GM18498 (cell line): Measurements from ENCODE around the gene UPF1.

Experiments used
- ATAC-seq: cut with Tn5 transposase; IDR thresholded peaks from one replicate; pipeline ENCODE4 v1.9.1; 2021; ENCODE audit warnings: mild to moderate bottlenecking, moderate library complexity; ENCODE audit not compliant: unreplicated experiment

UPF1 gene

GRCh38 chr19:18834644-18834984, 2.9 kb downstream of the UPF1 start:
- no peak for ATAC-seq

GRCh38 chr19:18839465-18840287, 7.9 kb downstream of the UPF1 start:
- no peak for ATAC-seq

GRCh38 chr19:18840288-18841267, 8.8 kb downstream of the UPF1 start:
- no peak for ATAC-seq

GRCh38 chr19:18841400-18841799, 9.6 kb downstream of the UPF1 start:
- ATAC-seq, result no peak

GRCh38 chr19:18842166-18842565, 10.4 kb downstream of the UPF1 start:
- ATAC-seq, result no peak

DNA sequence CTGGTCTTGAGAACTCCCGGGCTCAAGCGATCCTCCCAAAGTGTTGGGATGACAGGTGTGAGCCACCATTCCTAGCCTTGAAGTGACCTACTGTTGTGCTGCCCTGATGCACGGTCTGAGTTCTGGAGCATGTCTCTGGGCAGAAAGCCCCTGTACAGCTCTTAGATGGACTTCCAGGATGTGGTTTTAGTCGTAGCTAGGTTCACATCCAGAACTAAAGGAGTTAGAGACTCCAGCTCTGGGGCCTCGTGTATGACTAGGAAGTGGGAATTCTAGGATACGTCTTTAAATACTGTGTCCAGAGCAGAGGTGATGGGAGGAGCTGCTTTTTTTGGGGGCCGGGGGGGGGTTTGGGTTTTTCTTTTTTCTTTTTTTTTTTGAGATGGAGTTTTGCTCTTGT, 12.2 kb downstream of the UPF1 start:
- ATAC-seq, result no peak

DNA sequence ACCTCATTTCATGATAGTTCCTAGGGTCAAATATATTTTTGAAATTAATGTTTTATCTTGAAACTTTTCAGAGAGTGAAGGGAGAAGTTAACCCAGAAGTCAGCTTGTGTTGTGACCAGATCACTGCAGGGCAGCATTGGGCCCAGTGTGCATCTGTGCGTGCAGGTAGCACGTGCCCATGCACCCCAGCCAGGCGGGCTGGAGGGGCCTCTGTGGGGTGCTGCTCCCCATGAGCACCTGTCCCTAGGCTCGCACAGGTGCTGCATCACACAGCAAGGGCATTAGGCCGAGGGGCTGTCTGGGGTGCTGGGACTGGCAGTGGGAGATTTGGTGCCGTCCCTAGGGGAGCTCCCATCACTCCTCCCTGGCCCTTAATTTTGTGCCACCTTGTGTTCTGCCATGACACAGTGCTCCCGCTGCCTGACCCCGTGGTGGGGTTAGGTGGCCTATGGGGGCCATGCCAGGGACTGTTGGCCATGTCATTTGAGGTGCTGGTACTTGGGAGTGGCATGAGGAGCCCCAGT, 13.1 kb downstream of the UPF1 start:
- no peak for ATAC-seq

GRCh38 chr19:18845961-18846360, 14.2 kb downstream of the UPF1 start:
- ATAC-seq, result no peak

GRCh38 chr19:18846862-18847548, 15.2 kb downstream of the UPF1 start:
- ATAC-seq, result no peak

DNA sequence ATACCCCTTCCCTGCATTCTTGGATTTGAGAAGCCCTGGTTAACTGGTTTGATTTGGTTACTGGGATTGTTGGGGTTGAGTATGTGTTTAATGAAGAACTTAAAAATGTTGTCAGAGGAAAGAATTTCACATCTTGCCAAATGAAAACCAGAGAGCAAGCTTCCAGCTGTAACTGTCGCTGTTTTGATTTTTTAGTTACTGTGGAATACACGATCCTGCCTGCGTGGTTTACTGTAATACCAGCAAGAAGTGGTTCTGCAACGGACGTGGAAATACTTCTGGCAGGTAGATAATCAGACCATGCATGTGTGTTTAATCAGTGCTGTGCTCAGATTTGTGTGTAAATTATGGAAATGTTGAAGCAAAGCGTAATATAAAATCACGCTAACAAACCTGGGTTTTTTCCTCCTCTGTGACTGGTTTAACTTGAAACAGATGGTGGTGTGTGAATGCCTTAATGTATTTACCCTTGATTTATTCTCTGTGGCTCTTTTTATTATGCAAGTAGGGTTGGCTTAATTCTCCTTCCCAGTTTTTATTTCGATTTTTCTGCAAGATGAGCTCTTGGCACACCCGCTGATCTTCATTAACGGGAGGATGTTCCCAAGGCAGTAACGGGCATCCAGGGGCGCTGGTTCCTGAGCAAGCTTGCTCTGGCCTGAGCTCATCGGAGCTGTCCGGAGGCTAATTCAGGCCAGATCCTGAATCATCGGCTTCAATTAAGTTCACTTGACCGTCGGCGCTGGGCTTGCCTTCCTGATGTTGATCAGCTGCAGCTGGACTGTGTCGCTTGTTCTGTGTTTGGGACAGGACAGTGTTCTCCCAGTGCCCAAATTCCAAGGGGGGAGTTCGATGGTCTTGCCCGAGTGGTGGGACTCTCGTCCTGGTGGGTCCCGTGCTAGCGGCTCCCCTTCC, 16.0 kb downstream of the UPF1 start:
- no peak for ATAC-seq

DNA sequence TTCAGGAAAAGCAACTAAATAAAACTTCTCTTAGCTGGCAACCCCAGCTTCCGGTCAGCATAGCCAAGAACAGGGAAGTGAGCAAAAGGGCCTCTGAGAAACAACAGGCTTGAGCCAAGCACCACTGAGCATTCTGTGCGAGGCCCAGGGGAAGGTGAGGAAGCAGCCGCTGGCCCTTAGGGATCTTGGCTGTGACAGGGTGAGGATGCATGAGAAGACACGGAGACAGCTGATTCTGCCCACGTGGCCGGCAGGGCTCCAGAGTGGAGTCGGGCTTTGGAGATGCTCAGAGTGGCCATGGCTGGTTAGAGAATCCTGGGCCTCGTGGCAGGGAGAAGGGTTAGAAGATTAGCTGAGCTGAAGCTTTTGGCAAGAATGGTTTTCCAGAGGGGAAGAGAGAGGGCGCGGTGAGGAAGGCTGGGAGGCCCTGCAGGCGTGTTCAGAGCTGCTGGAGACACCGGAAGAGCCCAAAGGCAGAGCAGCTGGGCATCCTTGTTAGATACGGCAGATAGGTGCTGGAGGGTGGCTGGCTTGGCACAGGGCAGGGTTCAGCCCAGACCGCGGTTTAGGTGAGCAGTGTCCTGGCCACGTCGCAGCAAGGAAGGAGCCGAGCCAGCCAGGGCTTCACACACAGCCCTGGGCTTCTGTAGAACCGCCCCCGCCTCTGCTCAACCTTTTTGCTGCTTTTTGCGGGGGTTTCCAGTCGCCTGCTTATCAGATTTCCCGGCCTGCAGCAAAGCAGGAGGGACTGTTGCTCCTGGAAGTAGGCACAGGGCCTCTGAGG, 17.3 kb downstream of the UPF1 start:
- no peak for ATAC-seq

DNA sequence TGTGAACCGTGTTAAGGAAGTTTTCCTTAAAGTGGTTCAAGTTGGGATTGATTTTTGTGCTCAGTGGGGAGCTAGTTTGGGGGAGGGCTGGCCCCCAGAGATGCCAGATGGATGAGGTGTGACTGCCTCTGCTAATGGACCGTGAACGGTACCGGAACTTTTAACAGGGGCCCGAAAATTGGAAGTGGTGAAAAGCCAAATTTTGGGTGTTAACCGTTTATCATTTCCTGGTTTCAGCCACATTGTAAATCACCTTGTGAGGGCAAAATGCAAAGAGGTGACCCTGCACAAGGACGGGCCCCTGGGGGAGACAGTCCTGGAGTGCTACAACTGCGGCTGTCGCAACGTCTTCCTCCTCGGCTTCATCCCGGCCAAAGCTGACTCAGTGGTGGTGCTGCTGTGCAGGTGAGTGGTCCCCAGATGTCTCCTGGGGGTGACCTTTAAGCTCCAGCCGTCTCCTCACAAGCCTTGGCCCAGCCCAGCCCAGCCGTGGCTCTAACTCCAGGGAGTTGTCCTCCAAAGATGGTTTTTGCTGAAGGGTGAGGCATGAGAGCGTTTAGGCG, 18.2 kb downstream of the UPF1 start:
- ATAC-seq, result no peak

DNA sequence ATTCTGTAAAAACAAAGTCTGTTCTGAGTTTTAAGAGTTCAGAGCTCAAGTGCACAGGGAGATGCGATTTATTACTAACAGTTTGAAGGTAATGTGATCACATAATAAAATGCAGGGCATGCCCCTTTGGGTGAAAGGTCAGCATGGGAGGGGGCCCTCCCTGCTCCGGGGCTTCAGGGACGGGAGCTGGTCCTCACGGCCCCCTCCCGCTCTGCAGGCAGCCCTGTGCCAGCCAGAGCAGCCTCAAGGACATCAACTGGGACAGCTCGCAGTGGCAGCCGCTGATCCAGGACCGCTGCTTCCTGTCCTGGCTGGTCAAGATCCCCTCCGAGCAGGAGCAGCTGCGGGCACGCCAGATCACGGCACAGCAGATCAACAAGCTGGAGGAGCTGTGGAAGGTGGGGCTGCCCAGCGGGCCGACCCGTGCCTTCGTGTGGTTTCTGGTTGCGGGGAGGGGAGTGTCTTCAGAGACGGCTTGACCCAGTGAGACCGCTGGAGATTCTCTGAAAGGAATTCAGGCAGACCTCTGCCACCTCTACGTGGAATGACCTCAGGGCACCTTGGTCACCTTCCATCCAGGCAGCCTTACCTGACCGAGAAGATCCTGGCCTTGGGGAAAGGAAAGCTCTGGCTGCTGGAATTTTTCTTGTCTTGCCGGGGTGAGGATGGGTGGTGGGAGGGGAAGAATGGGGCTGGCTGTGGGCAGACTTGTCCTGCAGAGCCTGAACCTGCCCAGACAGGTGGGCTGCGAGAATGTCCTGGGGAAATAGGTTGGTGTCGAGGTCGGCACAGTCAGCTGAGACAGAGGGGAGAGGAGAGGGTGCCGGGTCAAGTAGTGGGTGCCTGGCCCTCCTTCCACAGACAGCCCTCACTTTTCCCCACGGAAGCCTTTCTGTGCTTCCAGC, 19.0 kb downstream of the UPF1 start:
- no peak for ATAC-seq

DNA sequence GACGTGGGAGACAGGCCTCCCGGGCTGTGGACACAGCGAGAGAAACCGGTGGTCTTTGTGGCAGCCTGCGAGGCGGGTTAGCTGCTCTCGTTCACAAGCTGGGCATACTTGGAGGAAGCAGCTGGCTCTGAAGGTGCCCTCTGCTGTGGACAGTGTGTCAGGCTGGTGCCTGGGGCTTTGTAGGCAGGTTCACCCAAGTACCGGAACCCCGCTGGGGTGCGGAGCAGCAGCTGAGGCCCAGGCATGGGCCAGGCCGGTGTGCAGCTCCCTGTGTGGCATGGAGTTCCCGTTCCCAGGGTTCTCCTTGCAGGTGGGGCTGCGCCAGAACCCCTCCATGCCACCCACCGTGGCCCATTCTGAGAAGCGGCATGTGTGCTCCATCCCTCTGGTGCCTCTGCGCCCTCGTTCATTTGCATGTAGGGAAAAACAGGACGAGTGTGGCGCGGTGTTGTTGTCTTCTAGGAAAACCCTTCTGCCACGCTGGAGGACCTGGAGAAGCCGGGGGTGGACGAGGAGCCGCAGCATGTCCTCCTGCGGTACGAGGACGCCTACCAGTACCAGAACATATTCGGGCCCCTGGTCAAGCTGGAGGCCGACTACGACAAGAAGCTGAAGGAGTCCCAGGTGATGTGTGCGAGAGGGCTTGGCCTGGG, 20.0 kb downstream of the UPF1 start:
- ATAC-seq, result no peak

GRCh38 chr19:18852648-18853047, 20.9 kb downstream of the UPF1 start:
- no peak for ATAC-seq

DNA sequence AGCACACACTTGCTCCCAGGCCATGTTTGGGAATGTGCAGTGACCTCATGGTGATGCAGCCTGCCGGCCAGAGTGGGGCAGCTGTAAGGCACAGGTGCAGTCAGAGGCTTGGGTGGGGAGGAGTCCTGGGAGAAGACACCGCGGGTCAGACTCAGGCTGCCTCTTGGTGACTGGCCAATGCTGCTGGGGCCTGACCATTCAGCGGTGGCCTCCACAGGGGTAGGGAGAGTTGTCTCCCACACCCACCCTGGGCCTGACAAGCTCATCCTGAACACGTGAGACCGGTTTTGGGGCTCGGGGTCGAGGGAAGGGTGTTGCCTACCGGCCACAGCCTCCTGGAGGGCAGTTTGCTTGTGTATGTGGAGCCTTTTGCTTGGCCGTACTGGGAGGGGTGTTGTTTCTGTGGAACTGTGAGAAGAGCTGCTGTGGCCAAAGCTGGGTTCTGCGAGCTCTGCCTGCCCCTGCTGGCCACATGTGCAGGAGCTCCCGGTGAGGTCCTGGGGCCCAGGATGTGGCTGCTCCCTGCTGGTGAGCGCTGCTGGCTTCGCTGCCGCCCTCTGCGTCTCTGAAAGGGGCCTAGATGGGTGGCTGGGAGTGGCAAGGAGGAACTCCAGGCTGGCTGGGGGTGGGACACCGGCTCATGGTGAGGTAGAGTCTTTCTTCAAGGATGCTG, 22.1 kb downstream of the UPF1 start:
- ATAC-seq, result no peak

DNA sequence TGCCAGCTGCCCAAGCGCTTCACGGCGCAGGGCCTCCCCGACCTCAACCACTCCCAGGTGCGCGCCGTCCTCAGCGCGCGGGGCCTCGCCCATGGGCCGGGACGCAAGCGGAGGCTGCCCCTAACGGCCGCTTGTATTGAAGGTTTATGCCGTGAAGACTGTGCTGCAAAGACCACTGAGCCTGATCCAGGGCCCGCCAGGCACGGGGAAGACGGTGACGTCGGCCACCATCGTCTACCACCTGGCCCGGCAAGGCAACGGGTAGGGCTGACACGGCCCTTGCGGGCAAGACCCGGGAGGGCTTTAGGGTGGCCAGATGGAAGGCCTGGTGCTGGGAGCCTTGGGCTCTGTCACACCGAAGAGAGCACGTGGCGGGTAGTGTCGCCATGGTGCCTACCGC, 23.2 kb downstream of the UPF1 start:
- no peak for ATAC-seq
